ENCODE data around the gene HOXA13.

HOXA13 gene

DNA sequence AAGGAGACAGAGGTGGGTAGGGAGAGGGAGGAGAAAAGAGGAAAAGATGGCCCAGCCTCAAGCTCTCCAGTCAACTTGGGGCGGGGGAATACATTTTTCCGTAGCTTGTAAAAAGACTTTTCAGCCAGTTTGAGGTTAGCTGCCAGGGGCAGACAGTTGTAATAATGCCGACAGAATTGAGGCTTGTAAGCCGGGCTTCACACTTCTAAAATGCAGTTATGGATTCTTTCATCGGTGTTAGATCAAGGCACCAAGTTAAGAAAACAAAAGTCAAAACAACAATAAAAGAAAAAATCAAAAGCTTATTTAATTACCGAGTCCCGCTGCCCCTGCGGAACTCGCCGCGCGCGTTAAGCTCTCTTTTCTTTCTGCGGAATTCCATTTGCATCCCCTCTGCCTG, 42.3 kb upstream of the HOXA13 start:
- DNase-seq (ENCODE audit: low read depth) = no peak
- no peak overlapping the region for H3K4me3 ChIP-seq (ENCODE audit: low read depth, low read length)
- TF ChIP-seq, protein P1, sequence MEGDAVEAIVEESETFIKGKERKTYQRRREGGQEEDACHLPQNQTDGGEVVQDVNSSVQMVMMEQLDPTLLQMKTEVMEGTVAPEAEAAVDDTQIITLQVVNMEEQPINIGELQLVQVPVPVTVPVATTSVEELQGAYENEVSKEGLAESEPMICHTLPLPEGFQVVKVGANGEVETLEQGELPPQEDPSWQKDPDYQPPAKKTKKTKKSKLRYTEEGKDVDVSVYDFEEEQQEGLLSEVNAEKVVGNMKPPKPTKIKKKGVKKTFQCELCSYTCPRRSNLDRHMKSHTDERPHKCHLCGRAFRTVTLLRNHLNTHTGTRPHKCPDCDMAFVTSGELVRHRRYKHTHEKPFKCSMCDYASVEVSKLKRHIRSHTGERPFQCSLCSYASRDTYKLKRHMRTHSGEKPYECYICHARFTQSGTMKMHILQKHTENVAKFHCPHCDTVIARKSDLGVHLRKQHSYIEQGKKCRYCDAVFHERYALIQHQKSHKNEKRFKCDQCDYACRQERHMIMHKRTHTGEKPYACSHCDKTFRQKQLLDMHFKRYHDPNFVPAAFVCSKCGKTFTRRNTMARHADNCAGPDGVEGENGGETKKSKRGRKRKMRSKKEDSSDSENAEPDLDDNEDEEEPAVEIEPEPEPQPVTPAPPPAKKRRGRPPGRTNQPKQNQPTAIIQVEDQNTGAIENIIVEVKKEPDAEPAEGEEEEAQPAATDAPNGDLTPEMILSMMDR (IDR thresholded peaks at IDR 0.05; ENCODE audit: control insufficient read depth, extremely low read depth, insufficient read depth) = no peak

DNA sequence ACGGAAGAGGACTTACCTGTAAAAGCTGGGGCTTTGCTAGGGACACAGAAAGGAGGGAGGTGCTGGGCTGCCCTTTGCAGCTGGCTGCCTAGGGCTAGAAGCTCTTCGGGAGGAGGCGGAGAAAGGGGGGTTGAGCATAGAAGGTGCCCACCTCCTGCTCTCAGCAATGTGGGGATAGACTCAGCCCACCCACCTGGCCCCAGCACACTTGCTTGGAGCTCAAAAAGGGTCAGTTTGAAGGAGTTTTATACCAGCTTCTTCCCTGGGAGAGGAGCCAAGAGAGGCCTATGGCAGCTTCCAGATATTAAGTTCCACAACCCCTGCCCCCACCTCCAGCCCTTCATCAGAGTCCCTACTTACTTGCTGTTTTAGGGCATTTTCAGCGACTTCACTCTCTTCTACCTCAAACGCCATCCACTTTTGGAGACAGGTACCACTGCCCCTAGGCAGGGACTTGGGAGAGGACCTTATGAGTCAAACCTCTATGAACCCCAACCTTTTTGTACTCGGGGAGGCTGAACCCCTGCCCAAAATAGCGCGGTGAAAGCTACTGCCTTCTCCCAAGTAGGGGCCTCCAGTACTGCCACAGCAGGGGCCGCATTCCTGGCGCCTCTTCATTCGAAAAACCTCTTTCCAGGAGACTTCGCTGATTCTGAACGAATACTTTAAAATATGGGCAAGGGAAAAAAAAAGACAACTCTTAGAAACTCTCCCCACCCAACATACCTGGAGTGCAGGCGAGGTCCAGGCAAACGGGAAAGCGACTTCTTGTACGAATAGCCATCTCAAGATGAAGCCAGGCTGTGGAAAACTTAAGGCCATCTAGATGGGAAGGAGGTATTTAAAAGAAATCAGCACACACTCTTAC, 41.5 kb upstream of the HOXA13 start:
- no peak overlapping the region for H3K4me3 ChIP-seq (ENCODE audit: low read depth, low read length)
- TF ChIP-seq, protein P1 (IDR thresholded peaks at IDR 0.05; ENCODE audit: control insufficient read depth, extremely low read depth, insufficient read depth) = no peak
- DNase-seq (ENCODE audit: low read depth) = no peak

DNA sequence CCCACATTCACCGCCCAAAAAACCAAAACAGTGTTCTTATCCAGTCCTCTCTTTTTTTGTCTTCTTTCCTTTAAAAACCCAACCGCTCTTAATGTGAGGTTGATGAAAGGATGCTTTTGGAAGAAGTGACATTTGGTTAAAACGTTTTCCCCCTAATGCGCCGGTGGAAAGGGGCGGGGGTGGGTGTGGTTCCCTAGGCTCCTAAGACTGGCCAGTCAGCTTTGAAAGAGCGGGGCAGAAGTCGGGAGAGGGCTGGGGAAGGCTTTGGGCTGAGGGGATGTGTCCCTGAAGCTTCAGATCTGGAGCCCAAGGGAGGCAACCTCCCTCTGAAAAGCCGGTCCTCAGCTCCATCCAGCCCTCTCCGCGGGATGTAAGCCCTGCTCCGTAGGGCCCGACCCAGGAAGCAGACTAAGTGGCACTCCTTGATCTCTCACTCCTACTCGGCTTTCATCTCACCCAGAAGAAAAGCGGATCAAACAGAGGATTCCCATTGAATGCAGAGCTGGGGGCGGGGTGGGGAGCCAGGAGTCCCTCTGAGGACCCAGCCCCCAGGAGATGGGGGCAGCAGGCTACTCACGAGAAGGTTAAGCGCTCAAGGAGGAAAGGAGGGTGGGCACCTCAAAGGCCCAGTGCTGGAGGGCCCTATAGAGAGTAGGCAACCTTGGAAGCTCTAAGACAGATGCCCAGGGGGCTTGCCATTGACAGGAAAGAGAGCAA, 40.3 kb upstream of the HOXA13 start:
- H3K4me3 ChIP-seq (ENCODE audit: low read depth, low read length) = no peak overlapping the region
- TF ChIP-seq, protein P1 (IDR thresholded peaks at IDR 0.05; ENCODE audit: control insufficient read depth, extremely low read depth, insufficient read depth) = no peak
- no peak for DNase-seq (ENCODE audit: low read depth)

DNA sequence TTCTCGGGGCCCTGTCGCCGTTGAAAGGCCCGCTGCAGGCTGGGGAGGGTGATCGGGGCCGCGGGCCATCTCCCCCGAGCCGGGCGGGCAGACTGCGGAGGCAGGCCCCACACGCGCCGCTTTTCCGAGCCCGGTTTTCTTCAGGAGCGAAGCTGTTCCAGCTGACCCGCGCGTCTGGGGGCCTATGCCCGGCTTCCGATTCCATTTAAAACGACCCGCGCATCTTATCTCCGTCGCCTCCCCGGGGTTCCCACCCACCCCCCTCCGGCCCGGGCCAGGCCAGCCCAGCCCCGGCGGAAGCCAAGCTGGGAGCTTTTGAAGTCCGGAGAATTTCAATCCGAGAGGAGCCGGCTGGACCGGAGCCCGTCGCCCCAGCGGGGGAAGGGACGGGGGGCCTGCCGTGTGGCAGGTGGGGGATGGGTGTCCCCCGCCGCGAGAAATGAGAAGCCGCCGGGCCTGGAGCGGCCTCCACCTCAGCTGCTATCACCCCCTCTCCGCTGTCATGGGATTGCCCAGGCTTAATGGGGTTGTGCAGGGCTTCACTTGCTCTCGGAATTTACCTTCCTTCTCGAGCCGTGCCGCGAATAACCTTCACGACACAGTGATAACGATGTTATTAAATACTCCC, 39.6 kb upstream of the HOXA13 start:
- no peak overlapping the region for H3K4me3 ChIP-seq (ENCODE audit: low read depth, low read length)
- no peak for DNase-seq (ENCODE audit: low read depth)
- TF ChIP-seq, protein P1 (IDR thresholded peaks at IDR 0.05; ENCODE audit: control insufficient read depth, extremely low read depth, insufficient read depth) = no peak

DNA sequence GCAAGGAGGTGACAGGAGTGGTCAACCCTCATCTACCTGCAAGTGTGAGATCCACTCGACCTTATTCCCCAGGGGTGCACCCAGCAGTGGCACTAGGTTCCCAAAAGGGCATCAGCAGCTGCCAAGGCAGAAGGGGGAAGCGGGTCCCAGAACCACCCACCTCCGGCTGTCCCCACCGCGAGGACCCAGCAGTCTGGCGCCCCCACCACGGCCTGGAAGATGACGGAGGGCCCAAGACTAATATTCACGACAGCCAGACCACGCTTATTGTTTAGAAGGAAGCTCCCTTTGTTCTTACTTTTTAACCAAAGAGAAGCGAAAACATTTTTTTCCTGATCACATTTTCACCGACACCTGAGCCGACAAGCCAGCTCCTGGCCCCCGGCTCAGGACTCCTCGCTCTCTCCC, 39.1 kb upstream of the HOXA13 start:
- no peak for DNase-seq (ENCODE audit: low read depth)
- no peak overlapping the region for H3K4me3 ChIP-seq (ENCODE audit: low read depth, low read length)
- TF ChIP-seq, protein P1 (IDR thresholded peaks at IDR 0.05; ENCODE audit: control insufficient read depth, extremely low read depth, insufficient read depth) = no peak

DNA sequence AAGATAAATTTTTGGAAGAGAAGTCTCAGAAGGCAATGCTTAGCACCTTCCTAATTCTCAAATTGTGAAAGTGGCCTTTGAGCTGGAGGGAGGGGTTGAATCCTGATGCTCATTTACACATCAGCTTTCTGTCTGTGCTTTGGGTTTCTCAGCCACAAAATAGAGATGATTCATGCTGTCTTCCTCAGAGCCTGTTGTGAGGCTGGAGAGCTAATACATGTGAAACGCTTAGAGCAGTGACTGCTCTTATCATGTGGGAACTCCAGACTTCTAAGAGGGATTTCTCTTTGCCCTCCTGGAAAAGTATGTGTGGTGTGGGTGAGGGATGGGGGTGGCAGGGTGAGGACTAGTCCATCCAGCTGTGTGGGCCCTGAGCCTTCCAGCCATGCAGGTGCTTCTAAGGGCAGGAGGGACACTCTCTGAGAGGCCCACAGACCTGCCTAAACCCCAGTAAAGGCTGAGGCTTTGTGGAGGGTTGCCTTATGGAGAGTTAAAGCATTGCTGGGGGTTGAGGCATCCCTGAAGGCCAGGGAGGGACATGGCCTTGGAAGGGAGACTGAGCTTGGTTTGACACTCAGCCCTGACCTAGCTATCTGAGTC, 37.9 kb upstream of the HOXA13 start:
- TF ChIP-seq, protein P1 (IDR thresholded peaks at IDR 0.05; ENCODE audit: control insufficient read depth, extremely low read depth, insufficient read depth) = no peak
- no peak for DNase-seq (ENCODE audit: low read depth)
- H3K4me3 ChIP-seq (ENCODE audit: low read depth, low read length) = no peak overlapping the region

All from LNCaP clone FGC (cell line).